Breast epithelium (tissue), 3 donors: ENCODE data around the gene CADM2.

Experiments
- CTCF ChIP-seq, 3 donors: fragments of 450-650 bp; IDR thresholded peaks; one replicate each; pipeline ENCODE4 v1.5.1; 2016 to 2017; ENCODE audit warnings: antibody characterized with exemption in 3 of 3, mild to moderate bottlenecking in 3 of 3, moderate library complexity in 3 of 3
- POLR2A ChIP-seq: fragments of 450-650 bp; IDR thresholded peaks from one replicate; pipeline ENCODE4 v1.6.1; 2016; ENCODE audit warnings: antibody characterized with exemption, mild to moderate bottlenecking, moderate library complexity

GRCh38 chr3:85930718-85931117, 971.9 kb downstream of the CADM2 start:
- TF ChIP-seq CTCF (IDR thresholded peaks at IDR 0.05), result no peak
- TF ChIP-seq POLR2A, result no peak
